Erythroblast (primary cell): Measurements from ENCODE around the gene MAGEA10.
"Not testable (repeated sequence)": the region's sequence is repeated elsewhere in the genome, so short reads cannot be mapped to it uniquely, and the experiment has no call there.

Experiments used
- GATA1 ChIP-seq: IDR thresholded peaks from 2 replicates; pipeline ENCODE4 v1.6.1; 2011; ENCODE audit warnings: low read depth, mild to moderate bottlenecking, control low read depth, low read length, moderate library complexity
- POLR2A ChIP-seq: IDR thresholded peaks from 2 replicates; pipeline ENCODE4 v1.6.1; 2011; ENCODE audit warnings: mild to moderate bottlenecking, low read length

- TF ChIP-seq POLR2A, GATA1: not testable (repeated sequence)
Observed at GRCh38 chrX:152129069-152129844, 9.1 kb downstream of the MAGEA10 start.
